ENCODE data around the gene EPHB2.
"Not testable (repeated sequence)": the region's sequence is repeated elsewhere in the genome, so short reads cannot be mapped to it uniquely, and the experiment has no call there.

EPHB2 gene

GRCh38 chr1:22841860-22842281 is 131.2 kb downstream of the EPHB2 start:
- no peak for DNase-seq

- DNase-seq, result not testable (repeated sequence)
Observed at GRCh38 chr1:22843441-22844183, 133.0 kb downstream of the EPHB2 start.

GRCh38 chr1:22844621-22845020 is 134.0 kb downstream of the EPHB2 start:
- no peak for DNase-seq

GRCh38 chr1:22845398-22845935 is 134.8 kb downstream of the EPHB2 start:
- peak in 1 of 4 experiments; percentile 19 for DNase-seq

- peak; percentile 91 to 97 (median 95) for DNase-seq
Observed at GRCh38 chr1:22846458-22846857, 135.8 kb downstream of the EPHB2 start.

- no peak for DNase-seq
Observed at GRCh38 chr1:22847249-22847648, 136.6 kb downstream of the EPHB2 start.

GRCh38 chr1:22847709-22848108 is 137.1 kb downstream of the EPHB2 start:
- no peak for DNase-seq

GRCh38 chr1:22848405-22848804 is 137.8 kb downstream of the EPHB2 start:
- DNase-seq, result no peak

GRCh38 chr1:22849770-22850169 is 139.1 kb downstream of the EPHB2 start:
- no peak for DNase-seq

GRCh38 chr1:22850281-22850680 is 139.6 kb downstream of the EPHB2 start:
- DNase-seq, result no peak

- peak; percentile 57 to 83 (median 77) for DNase-seq
Observed at GRCh38 chr1:22850681-22851080, 140.0 kb downstream of the EPHB2 start.

GRCh38 chr1:22851517-22851916 is 140.9 kb downstream of the EPHB2 start:
- peak; percentile 85 to 96 (median 92) for DNase-seq

- DNase-seq, result no peak
Observed at GRCh38 chr1:22852144-22852655, 141.6 kb downstream of the EPHB2 start.

GRCh38 chr1:22853651-22854185 is 143.1 kb downstream of the EPHB2 start:
- DNase-seq, result no peak

GRCh38 chr1:22854688-22855565 is 144.3 kb downstream of the EPHB2 start:
- DNase-seq, result peak in 2 of 4 experiments; percentile 14 to 28

GRCh38 chr1:22855668-22856606 is 145.3 kb downstream of the EPHB2 start:
- no peak for DNase-seq

GRCh38 chr1:22857661-22858060 is 147.0 kb downstream of the EPHB2 start:
- DNase-seq, result no peak

GRCh38 chr1:22860414-22860800 is 149.8 kb downstream of the EPHB2 start:
- DNase-seq, result no peak

- no peak for DNase-seq
Observed at GRCh38 chr1:22860883-22861385, 150.3 kb downstream of the EPHB2 start.

GRCh38 chr1:22861764-22862440 is 151.3 kb downstream of the EPHB2 start:
- DNase-seq, result peak; percentile 75 to 83 (median 82)

- DNase-seq, result no peak
Observed at GRCh38 chr1:22862752-22863151, 152.1 kb downstream of the EPHB2 start.
